ENCODE data around the gene OPA1. TPM values are rescaled to one million over a fixed set of nuclear protein-coding genes. Genes with fewer than 3 reads are reported as not detected.

OPA1 gene
- total and polyA plus RNA-seq, 4 donors, result 13.2 to 54.5 (median 33.4) TPM

GRCh38 chr3:193711166-193711485 is 118.1 kb downstream of the OPA1 start:
- H3K27ac ChIP-seq (ENCODE audit: low read depth in 1 of 2, low read length in 2 of 2), result no peak overlapping the region
- DNase-seq (ENCODE audit: low spot score), result no peak

GRCh38 chr3:193711523-193711963 is 118.5 kb downstream of the OPA1 start:
- H3K27me3 ChIP-seq (ENCODE audit: control insufficient read depth in 4 of 4, insufficient read depth in 4 of 4, low read length in 3 of 4), result no peaks in the 10 kb centered on the region
- peak; percentile 55 for DNase-seq (ENCODE audit: low spot score)
- TF ChIP-seq RXRA (IDR thresholded peaks at IDR 0.05) (no peak), JUND (IDR thresholded peaks at IDR 0.05) (no peak), EGR1 (IDR thresholded peaks at IDR 0.05; ENCODE audit: low read depth in 2 of 2) (no peak), SP1 (IDR thresholded peaks at IDR 0.05) (no peak), ATF3 (IDR thresholded peaks at IDR 0.05) (no peak), NR2F2 (IDR thresholded peaks at IDR 0.05) (no peak), RAD21 (IDR thresholded peaks at IDR 0.05) (no peak), YY1 (IDR thresholded peaks at IDR 0.05) (no peak), TAF1 (conservative IDR thresholded peaks at IDR 0.05) (no peak), MAX (IDR thresholded peaks at IDR 0.05) (no peak), HNF4G (IDR thresholded peaks at IDR 0.05) (no peak), ZBTB33 (IDR thresholded peaks at IDR 0.05) (no peak)

More at GRCh38 chr3:193711166-193711485, 118.1 kb downstream of the OPA1 start:
- Histone ChIP-seq H3K4me1 (ENCODE audit: control insufficient read depth in 4 of 4, insufficient read depth in 4 of 4, low read length in 3 of 4) (no peaks in the 10 kb centered on the region), H3K36me3 (ENCODE audit: control insufficient read depth in 4 of 4, insufficient read depth in 3 of 4, low read depth in 1 of 4, low read length in 3 of 4) (peaks cover 0 to 2% (median 0%) of the 10 kb centered on the region in 4 donors), H3K9me3 (ENCODE audit: control insufficient read depth in 4 of 4, low read length in 3 of 4) (peaks cover 0 to 4% (median 2%) of the 10 kb centered on the region in 4 donors), H3K9ac (ENCODE audit: low read depth in 1 of 2, low read length in 2 of 2) (no peak overlapping the region), H3K27me3 (ENCODE audit: control insufficient read depth in 4 of 4, insufficient read depth in 4 of 4, low read length in 3 of 4) (no peaks in the 10 kb centered on the region), H3K4me3 (ENCODE audit: low read depth in 1 of 3, low read length in 3 of 3) (no peak overlapping the region)
- WGBS, result 94% methylated on average over 8 of the region's 8 CpGs
- TF ChIP-seq RAD21 (IDR thresholded peaks at IDR 0.05) (no peak), CTCF (IDR thresholded peaks at IDR 0.05; ENCODE audit: low read depth, low read length, missing input control) (no peak), MAX (IDR thresholded peaks at IDR 0.05) (no peak), FOXA2 (IDR thresholded peaks at IDR 0.05) (no peak), SP1 (IDR thresholded peaks at IDR 0.05) (no peak), ATF3 (IDR thresholded peaks at IDR 0.05) (no peak), RXRA (IDR thresholded peaks at IDR 0.05) (no peak), HNF4G (IDR thresholded peaks at IDR 0.05) (no peak), HNF4A (conservative IDR thresholded peaks at IDR 0.05) (no peak), NR2F2 (IDR thresholded peaks at IDR 0.05) (no peak), FOXA1 (IDR thresholded peaks at IDR 0.05) (no peak), EGR1 (IDR thresholded peaks at IDR 0.05; ENCODE audit: low read depth in 2 of 2) (no peak), YY1 (IDR thresholded peaks at IDR 0.05) (no peak), REST (IDR thresholded peaks at IDR 0.05) (no peak)

More at GRCh38 chr3:193711523-193711963, 118.5 kb downstream of the OPA1 start:
- peaks cover 0 to 4% (median 2%) of the 10 kb centered on the region in 4 donors for H3K9me3 ChIP-seq (ENCODE audit: control insufficient read depth in 4 of 4, low read length in 3 of 4)
- WGBS, result 71% methylated on average over 9 of the region's 9 CpGs
- peaks cover 0 to 2% (median 0%) of the 10 kb centered on the region in 4 donors for H3K36me3 ChIP-seq (ENCODE audit: control insufficient read depth in 4 of 4, insufficient read depth in 3 of 4, low read depth in 1 of 4, low read length in 3 of 4)
- H3K9ac ChIP-seq (ENCODE audit: low read depth in 1 of 2, low read length in 2 of 2), result no peak overlapping the region
- H3K4me3 ChIP-seq (ENCODE audit: low read depth in 1 of 3, low read length in 3 of 3), result no peak overlapping the region
- no peaks in the 10 kb centered on the region for H3K4me1 ChIP-seq (ENCODE audit: control insufficient read depth in 4 of 4, insufficient read depth in 4 of 4, low read length in 3 of 4)
- no peak overlapping the region for H3K27ac ChIP-seq (ENCODE audit: low read depth in 1 of 2, low read length in 2 of 2)
